Smooth muscle cell (in vitro differentiated cells): ENCODE measurements around the gene ZBTB1. TPM values are rescaled to one million over a fixed set of nuclear protein-coding genes. Genes with fewer than 3 reads are reported as not detected.
"Not testable (repeated sequence)": the region's sequence is repeated elsewhere in the genome, so short reads cannot be mapped to it uniquely, and the experiment has no call there.

Experiments used
- DNase-seq: peaks from one replicate; lab custom pipeline; 2025; ENCODE audit not compliant: unreplicated experiment; lab: John Stamatoyannopoulos, UW
- H2AFZ ChIP-seq: fragments of 200-600 bp; sonication (generic); 2 replicates; pipeline ENCODE4 v1.6.0; 2016; ENCODE audit warnings: antibody characterized with exemption, low read depth, mild to moderate bottlenecking
- H3F3A ChIP-seq: fragments of 200-600 bp; sonication (generic); 2 replicates; pipeline ENCODE4 v1.6.0; 2017; ENCODE audit warnings: antibody characterized with exemption, low read depth
- H3K27ac ChIP-seq: fragments of 200-600 bp; sonication (generic); 2 replicates; pipeline ENCODE4 v1.5.1; 2016; ENCODE audit warnings: low read depth, mild to moderate bottlenecking
- H3K27me3 ChIP-seq: fragments of 200-600 bp; sonication (generic); 2 replicates; pipeline ENCODE4 v1.6.1; 2016; ENCODE audit warnings: low read depth, mild to moderate bottlenecking
- H3K36me3 ChIP-seq: fragments of 200-600 bp; sonication (generic); 2 replicates; pipeline ENCODE4 v1.5.1; 2016; ENCODE audit warnings: low read depth
- H3K4me1 ChIP-seq: fragments of 200-600 bp; sonication (generic); 2 replicates; pipeline ENCODE4 v1.5.1; 2016; ENCODE audit warnings: low read depth
- H3K4me2 ChIP-seq: fragments of 200-600 bp; sonication (generic); 2 replicates; pipeline ENCODE4 v1.6.0; 2016; ENCODE audit warnings: mild to moderate bottlenecking
- H3K4me3 ChIP-seq: fragments of 200-600 bp; sonication (generic); 2 replicates; pipeline ENCODE4 v1.5.1; 2016; ENCODE audit warnings: mild to moderate bottlenecking
- H3K79me2 ChIP-seq: fragments of 200-600 bp; sonication (generic); 2 replicates; pipeline ENCODE4 v1.6.0; 2016; ENCODE audit warnings: low read depth, mild to moderate bottlenecking
- H3K9ac ChIP-seq: fragments of 200-600 bp; sonication (generic); 2 replicates; pipeline ENCODE4 v1.6.0; 2016; ENCODE audit warnings: low read depth
- H3K9me3 ChIP-seq: fragments of 200-600 bp; sonication (generic); replicated peaks from 2 replicates; pipeline ENCODE4 v1.5.1; 2016; ENCODE audit warnings: low read depth
- H4K20me1 ChIP-seq: fragments of 200-600 bp; sonication (generic); 2 replicates; pipeline ENCODE4 v1.6.0; 2016; ENCODE audit warnings: low read depth
- WGBS: methylation state at CpG from one replicate; pipeline ENCODE4 v1.1.7; 2016; ENCODE audit warnings: low lambda C conversion rate; 5-methylcytosine and 5-hydroxymethylcytosine counted together
- polyA plus RNA-seq: library from polyadenylated mRNA; unstranded; fragments of >200 nt; fragmentation: Nextera tagmentation; extraction: Ambion mirVana; gene quantifications from 2 replicates; pipeline ENCODE4 v1.2.1, GENCODE V29; 2016
- small RNA-seq: library from RNA; depleted of rRNA; stranded (forward); fragments of <200 nt; gene quantifications from one replicate; pipeline ENCODE3, GENCODE V24; 2014
- total RNA-seq: library from RNA; depleted of rRNA; stranded (reverse); fragments of >200 nt; gene quantifications from 2 replicates; pipeline ENCODE4 v1.2.3, GENCODE V29; 2014
- TF ChIP-seq, protein P1 (sequence below): fragments of 200-600 bp; sonication (generic); IDR thresholded peaks from 2 replicates; pipeline ENCODE4 v1.5.1; 2017; ENCODE audit warnings: borderline replicate concordance, mild to moderate bottlenecking, antibody characterized with exemption; ENCODE audit not compliant: insufficient read depth, poor library complexity, severe bottlenecking

ZBTB1 gene
- total and polyA plus RNA-seq, 2 experiments from 2014 or later: 41.3 to 82.9 TPM

GRCh38 chr14:64569138-64569631, 64.6 kb downstream of the ZBTB1 start:
- no peaks in the 10 kb centered on the region for H3K27me3 ChIP-seq
- H3K27ac ChIP-seq: peak overlapping the region; percentile 73
- H3K9ac ChIP-seq: peak overlapping the region; percentile 26
- H2AFZ ChIP-seq: peak overlapping the region; percentile 16
- H3K9me3 ChIP-seq: no peaks in the 10 kb centered on the region
- H3K79me2 ChIP-seq: no peaks in the 10 kb centered on the region
- no peaks in the 10 kb centered on the region for H3F3A ChIP-seq
- 23% methylated on average over 3 of the region's 3 CpGs for WGBS
- H3K36me3 ChIP-seq: no peaks in the 10 kb centered on the region
- H4K20me1 ChIP-seq: no peaks in the 10 kb centered on the region
- H3K4me1 ChIP-seq: peaks cover 8% of the 10 kb centered on the region
- TF ChIP-seq, protein P1, sequence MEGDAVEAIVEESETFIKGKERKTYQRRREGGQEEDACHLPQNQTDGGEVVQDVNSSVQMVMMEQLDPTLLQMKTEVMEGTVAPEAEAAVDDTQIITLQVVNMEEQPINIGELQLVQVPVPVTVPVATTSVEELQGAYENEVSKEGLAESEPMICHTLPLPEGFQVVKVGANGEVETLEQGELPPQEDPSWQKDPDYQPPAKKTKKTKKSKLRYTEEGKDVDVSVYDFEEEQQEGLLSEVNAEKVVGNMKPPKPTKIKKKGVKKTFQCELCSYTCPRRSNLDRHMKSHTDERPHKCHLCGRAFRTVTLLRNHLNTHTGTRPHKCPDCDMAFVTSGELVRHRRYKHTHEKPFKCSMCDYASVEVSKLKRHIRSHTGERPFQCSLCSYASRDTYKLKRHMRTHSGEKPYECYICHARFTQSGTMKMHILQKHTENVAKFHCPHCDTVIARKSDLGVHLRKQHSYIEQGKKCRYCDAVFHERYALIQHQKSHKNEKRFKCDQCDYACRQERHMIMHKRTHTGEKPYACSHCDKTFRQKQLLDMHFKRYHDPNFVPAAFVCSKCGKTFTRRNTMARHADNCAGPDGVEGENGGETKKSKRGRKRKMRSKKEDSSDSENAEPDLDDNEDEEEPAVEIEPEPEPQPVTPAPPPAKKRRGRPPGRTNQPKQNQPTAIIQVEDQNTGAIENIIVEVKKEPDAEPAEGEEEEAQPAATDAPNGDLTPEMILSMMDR: no peak
- H3K4me3 ChIP-seq: no peak overlapping the region
- peak; percentile 3 for DNase-seq
- H3K4me2 ChIP-seq: peak overlapping the region; percentile 57

DNA sequence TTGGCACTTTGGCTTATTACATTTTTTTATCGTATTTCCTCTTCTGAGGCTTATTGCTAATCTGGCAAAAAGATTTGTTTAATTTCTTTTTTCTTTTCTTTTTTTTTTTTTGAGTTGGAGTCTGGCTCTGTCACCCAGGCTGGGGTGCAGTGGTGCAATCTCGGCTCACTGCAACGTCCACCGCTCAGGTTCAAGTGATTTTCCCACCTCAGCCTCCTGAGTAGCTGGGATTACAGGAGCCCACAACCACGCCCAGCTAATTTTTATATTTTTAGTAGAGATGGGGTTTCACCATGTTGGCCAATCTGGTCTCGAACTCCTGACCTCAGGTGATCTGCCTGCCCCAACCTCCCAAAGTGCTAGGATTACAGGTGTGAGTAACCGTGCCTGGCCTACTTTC, 65.1 kb downstream of the ZBTB1 start:
- H3K36me3 ChIP-seq, H4K20me1 ChIP-seq, H3K27me3 ChIP-seq, H3K9me3 ChIP-seq, DNase-seq, H3F3A ChIP-seq, H2AFZ ChIP-seq, H3K4me1 ChIP-seq, H3K79me2 ChIP-seq, H3K4me3 ChIP-seq: not testable (repeated sequence)
- Histone ChIP-seq H3K27ac (peak overlapping the region; percentile 73), H3K4me2 (peak overlapping the region; percentile 57), H3K9ac (peak overlapping the region; percentile 7)
- WGBS: 70% methylated on average over 7 of the region's 7 CpGs

GRCh38 chr14:64572386-64573104, 68.0 kb downstream of the ZBTB1 start:
- TF ChIP-seq, protein P1: no peak
- DNase-seq: no peak
- no peak overlapping the region for H3K4me3 ChIP-seq
- H3K79me2 ChIP-seq: no peaks in the 10 kb centered on the region
- H3K27me3 ChIP-seq: no peaks in the 10 kb centered on the region
- no peaks in the 10 kb centered on the region for H4K20me1 ChIP-seq
- no peak overlapping the region for H2AFZ ChIP-seq
- H3K4me1 ChIP-seq: peaks cover 8% of the 10 kb centered on the region
- H3K9ac ChIP-seq: no peak overlapping the region
- H3K9me3 ChIP-seq: no peaks in the 10 kb centered on the region
- H3F3A ChIP-seq: no peaks in the 10 kb centered on the region
- H3K36me3 ChIP-seq: no peaks in the 10 kb centered on the region
- no peak overlapping the region for H3K27ac ChIP-seq
- H3K4me2 ChIP-seq: no peak overlapping the region

GRCh38 chr14:64573109-64573508, 68.5 kb downstream of the ZBTB1 start:
- H2AFZ ChIP-seq: no peak overlapping the region
- H3K9ac ChIP-seq: no peak overlapping the region
- WGBS: 79% methylated on average over 3 of the region's 3 CpGs
- TF ChIP-seq, protein P1: no peak
- H3K4me1 ChIP-seq: peaks cover 8% of the 10 kb centered on the region
- H3K27me3 ChIP-seq: no peaks in the 10 kb centered on the region
- H3K36me3 ChIP-seq: no peaks in the 10 kb centered on the region
- H3K9me3 ChIP-seq: no peaks in the 10 kb centered on the region
- H4K20me1 ChIP-seq: no peaks in the 10 kb centered on the region
- H3K79me2 ChIP-seq: no peaks in the 10 kb centered on the region
- no peaks in the 10 kb centered on the region for H3F3A ChIP-seq
- H3K27ac ChIP-seq: no peak overlapping the region
- no peak for DNase-seq
- no peak overlapping the region for H3K4me2 ChIP-seq
- H3K4me3 ChIP-seq: no peak overlapping the region

Small RNAs within 50 kb of the gene (small RNA-seq; reads per million reads assigned to genes)
- 0.11 reads per million for gene AL049869.4

Other genes starting within 250 kb of the ZBTB1 start
- 0.13 TPM in 1 of 2 replicates, not detected in the other for gene ESR2, start 210.4 kb upstream of the ZBTB1 start, total RNA-seq
- gene ESR2, start 210.4 kb upstream of the ZBTB1 start, polyA plus RNA-seq: 0.12 TPM in 1 of 2 replicates, not detected in the other
- 12.8 and 18.2 TPM in 2 replicates for gene MTHFD1, start 116.4 kb upstream of the ZBTB1 start, total RNA-seq
- 23.8 and 25.4 TPM in 2 replicates for gene MTHFD1, start 116.4 kb upstream of the ZBTB1 start, polyA plus RNA-seq
- 4.4 and 7.6 TPM in 2 replicates for gene AKAP5, start 39.3 kb upstream of the ZBTB1 start, total RNA-seq
- gene AKAP5, start 39.3 kb upstream of the ZBTB1 start, polyA plus RNA-seq: 0.80 and 0.94 TPM in 2 replicates
- gene ZBTB25, start 932 bp upstream of the ZBTB1 start, total RNA-seq: 8.9 and 12.5 TPM in 2 replicates
- gene ZBTB25, start 932 bp upstream of the ZBTB1 start, polyA plus RNA-seq: 6.9 and 13.3 TPM in 2 replicates
- 3.4 and 6.6 TPM in 2 replicates for gene HSPA2, start 36.0 kb downstream of the ZBTB1 start, total RNA-seq
- 5.2 and 6.6 TPM in 2 replicates for gene HSPA2, start 36.0 kb downstream of the ZBTB1 start, polyA plus RNA-seq
- 1.9 and 2.0 TPM in 2 replicates for gene PPP1R36, start 45.2 kb downstream of the ZBTB1 start, total RNA-seq
- 2.2 and 3.0 TPM in 2 replicates for gene PPP1R36, start 45.2 kb downstream of the ZBTB1 start, polyA plus RNA-seq
- gene PLEKHG3, start 199.7 kb downstream of the ZBTB1 start, total RNA-seq: 15.6 and 17.6 TPM in 2 replicates
- 18.3 and 21.9 TPM in 2 replicates for gene PLEKHG3, start 199.7 kb downstream of the ZBTB1 start, polyA plus RNA-seq